Psoas muscle (tissue), 8 donors: Measurements from ENCODE around the gene LRP1. TPM values are rescaled to one million over a fixed set of nuclear protein-coding genes. Genes with fewer than 3 reads are reported as not detected.

Source experiments
- ATAC-seq, 4 donors: fragments of 200-7000 bp; cut with Tn5 transposase; one replicate each; pipeline ENCODE4 v1.9.1; 2020; ENCODE audit warnings: moderate library complexity in 3 of 4, mild to moderate bottlenecking in 2 of 4
- DNase-seq, 2 donors: peaks; one replicate each; pipeline ENCODE4 v3.0.0-alpha.2; 2020
- H3K27ac ChIP-seq: fragments of 200-600 bp; one replicate; pipeline ENCODE4 v1.8.0; 2022
- H3K27me3 ChIP-seq, 3 donors: fragments of 200-600 bp in 1 of 3; one replicate each; pipeline versions ENCODE4 v1.6.1 to v1.8.0; 2013 to 2022; ENCODE audit warnings: low read length in 2 of 3, mild to moderate bottlenecking in 2 of 3, moderate library complexity in 1 of 3; ENCODE audit not compliant: insufficient read depth in 3 of 3
- H3K36me3 ChIP-seq, 2 donors: fragments of 200-600 bp in 1 of 2; one replicate each; pipeline versions ENCODE4 v1.6.1 to v1.8.0; 2013 to 2022; ENCODE audit warnings: low read depth in 1 of 2, mild to moderate bottlenecking in 1 of 2, moderate library complexity in 1 of 2; ENCODE audit not compliant: insufficient read depth in 1 of 2
- H3K4me1 ChIP-seq: fragments of 200-600 bp; one replicate; pipeline ENCODE4 v1.8.0; 2022
- H3K4me3 ChIP-seq: fragments of 200-600 bp; one replicate; pipeline ENCODE4 v1.8.0; 2022; ENCODE audit warnings: mild to moderate bottlenecking
- H3K9me3 ChIP-seq: fragments of 200-600 bp; one replicate; pipeline ENCODE4 v1.8.0; 2022
- CTCF ChIP-seq: fragments of 200-600 bp; IDR thresholded peaks from one replicate; pipeline ENCODE4 v1.8.0; 2022; ENCODE audit warnings: antibody characterized with exemption
- WGBS, 3 donors: extraction: QIAGEN DNeasy Blood & Tissue Kit; methylation state at CpG; one replicate each; pipeline versions ENCODE4 v1.1.6 to v1.1.7; 2013; 5-methylcytosine and 5-hydroxymethylcytosine counted together
- intact Hi-C, 2 donors: fragments of 100-400 bp; cut with DNase I; formaldehyde crosslinking; loops; one replicate each; pipeline versions ENCODE4 v1.11.0 to v1.14.2; 2022
- polyA plus RNA-seq, 3 donors: library from polyadenylated mRNA; stranded (reverse); fragments of 200-250 nt; gene quantifications; one replicate each; pipeline ENCODE4 v1.2.3, GENCODE V29; 2013
- total RNA-seq, 4 donors: library from RNA; stranded (reverse); fragmentation: NEBNext Ultra II Directional in 2 of 4; extraction: Animal tissue kit (Norgen Biotek cat#: 25700) in 2 of 4; gene quantifications; one replicate each; pipeline versions ENCODE4 v1.2.1 to v1.2.4, GENCODE V29; 2021 to 2023
- donor health status: healthy with polysubstance abuse.
- donor health status: DM: no; HTN: no; CAD: no; lungs with moderate emphysema.
- donor health status: Bipolar disorder and iron deficiency.
- donor health status: healthy.
- donor health status: DM: yes; HTN: yes; CAD: no.
- donor health status: DM: no; HTN: no; CAD: no.
- donor health status: DM: no; HTN: no; CAD: no.
- donor health status: DM: yes; HTN: yes; CAD: no.

Gene LRP1
- total and polyA plus RNA-seq, 7 donors, result 10.7 to 50.6 (median 33.1) TPM

DNA sequence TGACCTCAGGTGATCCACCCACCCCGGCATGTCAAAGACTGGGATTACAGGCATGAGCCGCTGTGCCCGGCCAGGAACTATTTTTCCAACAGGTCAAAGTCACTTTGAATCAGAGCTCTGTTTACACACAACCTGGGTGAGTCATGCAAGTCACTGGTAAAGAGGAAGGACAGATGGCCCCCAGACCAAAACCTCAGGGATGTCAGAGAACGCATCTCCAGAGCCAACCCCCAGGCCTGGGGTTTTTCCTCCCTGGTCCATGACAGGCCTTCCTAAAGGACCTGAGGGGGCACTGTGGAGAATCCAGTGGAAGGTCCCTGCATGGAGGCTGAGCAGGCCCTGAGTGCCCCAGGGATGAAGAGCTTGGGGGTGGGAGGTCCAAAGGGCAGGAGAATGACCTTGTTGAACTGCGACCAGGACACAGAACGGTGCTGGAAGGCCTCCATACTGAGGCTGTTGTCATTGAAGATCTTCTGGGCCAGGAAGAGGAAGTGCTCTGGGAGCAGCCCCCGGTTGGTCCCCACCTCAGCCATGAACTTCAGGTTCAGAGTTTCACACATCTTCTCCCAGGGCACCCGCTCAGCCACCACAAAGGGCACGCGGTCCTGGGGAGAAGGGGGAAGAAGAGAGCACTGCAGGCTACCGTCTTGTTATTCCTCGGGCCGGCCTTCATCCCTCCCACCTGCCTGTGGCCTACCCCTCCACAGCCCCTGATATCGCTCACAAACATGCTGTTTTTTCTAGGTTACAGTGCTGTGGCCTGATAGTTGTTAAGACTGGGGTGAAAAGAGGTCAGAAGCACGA, 26.2 kb upstream of the LRP1 start:
- intact Hi-C loops, result no loop called here
- Histone ChIP-seq H3K36me3 (peaks cover 0 to 24% of the 10 kb centered on the region in 2 donors), H3K9me3 (no peaks in the 10 kb centered on the region), H3K27ac (no peak overlapping the region), H3K4me1 (no peaks in the 10 kb centered on the region), H3K27me3 (no peaks in the 10 kb centered on the region), H3K4me3 (no peak overlapping the region)
- ATAC-seq (no peak), DNase-seq (no peak)
- TF ChIP-seq CTCF, result no peak
- WGBS, 3 donors, result 78 to 84% (median 79%) methylated on average over 15 of the region's 15 CpGs

GRCh38 chr12:57103856-57104255, 24.4 kb upstream of the LRP1 start:
- intact Hi-C loops, result no loop called here
- 85 to 90% (median 88%) methylated on average over 7 of the region's 7 CpGs for WGBS, 3 donors
- TF ChIP-seq CTCF, result no peak
- ATAC-seq (no peak), DNase-seq (no peak)
- Histone ChIP-seq H3K36me3 (peaks cover 0 to 23% of the 10 kb centered on the region in 2 donors), H3K4me1 (no peaks in the 10 kb centered on the region), H3K27me3 (no peaks in the 10 kb centered on the region), H3K27ac (no peak overlapping the region), H3K4me3 (no peak overlapping the region), H3K9me3 (no peaks in the 10 kb centered on the region)

GRCh38 chr12:57104292-57104910, 23.9 kb upstream of the LRP1 start:
- H3K9me3 ChIP-seq, result no peaks in the 10 kb centered on the region
- TF ChIP-seq CTCF, result no peak
- no peak overlapping the region for H3K4me3 ChIP-seq
- ATAC-seq (no peak), DNase-seq (no peak)
- 94 to 96% (median 95%) methylated on average over 12 of the region's 12 CpGs for WGBS, 3 donors
- intact Hi-C loops, result no loop called here
- no peak overlapping the region for H3K27ac ChIP-seq
- no peaks in the 10 kb centered on the region for H3K4me1 ChIP-seq
- no peaks in the 10 kb centered on the region for H3K27me3 ChIP-seq
- peaks cover 0 to 19% of the 10 kb centered on the region in 2 donors for H3K36me3 ChIP-seq

DNA sequence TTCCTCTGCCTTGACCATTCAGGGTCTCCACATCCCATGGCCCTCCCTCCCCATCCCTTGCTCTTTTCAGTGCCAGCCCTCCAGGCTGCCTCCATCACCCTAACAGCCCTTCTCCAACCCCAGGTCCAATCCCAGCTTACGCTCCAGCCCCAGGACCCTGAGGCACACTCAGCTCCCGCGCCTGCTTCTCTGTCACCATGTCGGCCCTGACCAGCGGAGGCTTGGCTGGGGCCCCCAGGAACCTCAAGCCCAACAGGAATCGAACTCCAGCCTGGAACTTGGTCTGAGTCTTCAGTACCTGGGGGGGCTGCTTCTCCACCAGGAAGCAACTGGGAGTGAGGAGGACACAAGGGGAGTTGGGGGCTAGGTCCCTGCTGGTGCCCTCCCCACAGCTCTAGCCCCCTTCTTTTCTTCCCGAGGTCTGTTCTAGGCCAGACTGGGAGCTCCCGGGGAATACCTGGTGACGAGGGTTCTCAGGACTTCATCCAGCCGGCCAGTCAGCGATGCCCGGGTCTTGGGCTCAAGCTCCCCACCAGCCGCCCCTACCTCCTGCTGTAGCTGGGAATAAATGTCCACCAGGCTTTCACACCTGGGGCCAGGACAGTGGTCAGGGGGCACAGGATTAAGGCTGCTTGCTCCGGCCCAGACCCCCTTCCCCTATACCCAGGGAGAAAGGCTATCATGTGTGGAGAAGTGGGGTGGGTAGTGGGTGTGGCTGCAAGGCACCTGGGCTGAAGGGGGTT, 23.1 kb upstream of the LRP1 start:
- no peak overlapping the region for H3K27ac ChIP-seq
- H3K36me3 ChIP-seq, result peaks cover 0 to 12% of the 10 kb centered on the region in 2 donors
- no peaks in the 10 kb centered on the region for H3K4me1 ChIP-seq
- WGBS, 3 donors, result 91 to 95% (median 95%) methylated on average over 14 of the region's 14 CpGs
- no peaks in the 10 kb centered on the region for H3K9me3 ChIP-seq
- no peak for TF ChIP-seq CTCF
- ATAC-seq, result no peak
- no peak overlapping the region for H3K4me3 ChIP-seq
- no peaks in the 10 kb centered on the region for H3K27me3 ChIP-seq
- intact Hi-C loops, result no loop called here
- peak in 1 of 2 donors; percentile 49 for DNase-seq
